Memory B cell (primary cell): ENCODE measurements around the gene HOXD11.

Experiments
- ATAC-seq: fragments of 150-1000 bp; cut with Tn5 transposase; 2 replicates; pipeline ENCODE4 v1.10.0; 2021; ENCODE audit warnings: low read depth, mild to moderate bottlenecking, moderate library complexity
- DNase-seq, 2 donors: peaks; one replicate each; pipeline ENCODE4 v3.0.0; 2022; ENCODE audit warnings: low spot score in 2 of 2
- H3K27ac Mint-ChIP-seq: one replicate; pipeline ENCODE4 v1.8.0; 2022; ENCODE audit warnings: mild to moderate bottlenecking, moderate library complexity, mixed read lengths
- H3K27me3 Mint-ChIP-seq: one replicate; pipeline ENCODE4 v1.8.0; 2022; ENCODE audit warnings: mixed read lengths
- H3K36me3 Mint-ChIP-seq: one replicate; pipeline ENCODE4 v1.8.0; 2022; ENCODE audit warnings: mild to moderate bottlenecking, mixed read lengths
- H3K4me1 Mint-ChIP-seq: one replicate; pipeline ENCODE4 v1.8.0; 2022; ENCODE audit warnings: mixed read lengths
- H3K4me3 Mint-ChIP-seq: one replicate; pipeline ENCODE4 v1.8.0; 2022; ENCODE audit warnings: mild to moderate bottlenecking, moderate library complexity, mixed read lengths
- H3K9me3 Mint-ChIP-seq: one replicate; pipeline ENCODE4 v1.8.0; 2022; ENCODE audit warnings: mixed read lengths

Gene HOXD11

DNA sequence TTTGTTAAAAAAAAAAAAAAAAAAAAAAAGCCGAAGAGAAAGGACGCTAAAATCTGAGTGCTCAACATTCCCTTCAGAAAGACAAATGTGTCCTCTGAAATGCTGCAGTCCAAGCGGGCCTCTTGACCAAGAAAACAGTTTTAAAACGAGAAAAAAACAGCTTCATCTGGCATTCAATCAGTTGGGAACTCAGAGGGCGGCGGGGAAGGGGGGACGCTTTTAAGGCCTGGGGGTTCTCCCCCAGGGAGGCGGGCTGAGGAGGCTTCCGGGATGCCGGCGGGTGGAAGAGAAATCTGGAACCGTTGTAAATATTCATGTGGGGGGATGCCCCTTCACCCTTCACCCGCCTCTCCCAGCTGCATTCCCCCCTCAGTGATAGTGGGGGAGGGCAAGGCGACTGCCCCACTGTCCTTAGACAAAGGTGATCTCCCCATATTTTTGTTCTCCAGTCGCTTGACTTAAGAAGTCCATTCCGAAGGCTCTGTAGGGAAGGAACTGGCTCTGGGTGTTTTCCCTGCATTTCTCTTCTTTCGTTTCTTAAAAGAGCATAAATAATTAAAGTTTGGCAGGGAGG is 3.3 kb upstream of the HOXD11 start:
- H3K4me1 Mint-ChIP-seq: peaks cover 8% of the 10 kb centered on the region
- H3K4me3 Mint-ChIP-seq: no peak overlapping the region
- peaks cover 4% of the 10 kb centered on the region for H3K36me3 Mint-ChIP-seq
- peaks cover 4% of the 10 kb centered on the region for H3K9me3 Mint-ChIP-seq
- H3K27me3 Mint-ChIP-seq: peaks cover 25% of the 10 kb centered on the region
- no peak overlapping the region for H3K27ac Mint-ChIP-seq
- no peak for DNase-seq
- no peak for ATAC-seq

- H3K4me3 Mint-ChIP-seq: no peak overlapping the region
- DNase-seq (no peak), ATAC-seq (no peak)
- H3K9me3 Mint-ChIP-seq: peaks cover 5% of the 10 kb centered on the region
- H3K27ac Mint-ChIP-seq: no peak overlapping the region
- peaks cover 4% of the 10 kb centered on the region for H3K36me3 Mint-ChIP-seq
- peaks cover 26% of the 10 kb centered on the region for H3K27me3 Mint-ChIP-seq
- peaks cover 8% of the 10 kb centered on the region for H3K4me1 Mint-ChIP-seq
Measured at GRCh38 chr2:176104316-176105077, 2.6 kb upstream of the HOXD11 start.

- ATAC-seq (no peak), DNase-seq (no peak)
- Mint-ChIP-seq H3K4me3 (no peak overlapping the region), H3K4me1 (peaks cover 8% of the 10 kb centered on the region), H3K27ac (no peak overlapping the region), H3K36me3 (peaks cover 4% of the 10 kb centered on the region), H3K9me3 (peaks cover 5% of the 10 kb centered on the region), H3K27me3 (peaks cover 29% of the 10 kb centered on the region)
Measured at GRCh38 chr2:176105078-176105729, 1.9 kb upstream of the HOXD11 start.

DNA sequence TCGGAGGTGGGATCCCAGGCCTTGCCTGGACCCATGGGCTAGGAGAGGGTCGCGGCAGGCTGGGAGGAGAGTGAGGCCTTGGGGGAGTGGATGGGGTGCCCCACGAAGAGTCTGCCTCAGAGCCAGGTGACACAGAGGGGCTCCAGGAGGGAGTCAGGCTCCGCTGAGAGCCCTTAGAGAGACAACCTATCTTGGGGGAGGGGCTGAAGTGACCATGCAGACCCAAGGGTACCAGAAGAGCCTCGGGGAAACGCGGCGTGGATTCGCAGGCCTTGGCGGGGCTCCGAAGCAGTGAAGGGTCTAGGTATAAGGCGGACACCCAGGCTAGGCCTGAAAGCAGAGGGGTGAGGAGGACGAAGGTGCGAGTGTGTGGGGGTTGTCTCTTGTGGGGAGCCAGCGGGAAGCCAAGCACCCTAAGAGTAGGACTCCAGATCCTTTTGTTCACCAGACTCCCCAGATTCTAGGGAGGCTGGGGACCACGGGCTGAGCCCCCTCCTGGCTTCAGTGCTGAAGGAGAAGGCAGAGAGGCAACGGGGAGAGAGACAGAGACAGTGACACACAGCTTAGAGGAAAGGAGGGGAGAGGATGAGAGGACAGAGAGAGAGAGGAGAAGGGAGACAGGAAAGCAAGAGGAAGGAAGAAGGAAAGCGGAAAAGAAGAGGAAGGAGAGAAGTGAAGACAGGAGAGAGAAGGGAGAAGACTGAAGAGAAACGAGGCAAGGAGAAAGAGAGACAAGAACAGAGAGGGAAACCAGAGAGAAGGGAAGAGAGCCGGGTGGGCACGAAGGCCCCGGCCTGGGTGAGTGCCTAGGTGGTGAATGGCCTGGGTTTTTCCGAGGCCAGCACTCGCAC is 1.1 kb upstream of the HOXD11 start:
- no peak for DNase-seq
- Mint-ChIP-seq H3K4me3 (peak overlapping the region; percentile 14), H3K27ac (no peak overlapping the region), H3K36me3 (peaks cover 4% of the 10 kb centered on the region), H3K9me3 (peaks cover 5% of the 10 kb centered on the region), H3K4me1 (peaks cover 8% of the 10 kb centered on the region), H3K27me3 (peaks cover 29% of the 10 kb centered on the region)
- ATAC-seq: no peak

- no peak for DNase-seq
- H3K4me1 Mint-ChIP-seq: peaks cover 11% of the 10 kb centered on the region
- H3K36me3 Mint-ChIP-seq: peaks cover 4% of the 10 kb centered on the region
- peaks cover 5% of the 10 kb centered on the region for H3K9me3 Mint-ChIP-seq
- H3K27me3 Mint-ChIP-seq: peaks cover 27% of the 10 kb centered on the region
- no peak overlapping the region for H3K27ac Mint-ChIP-seq
- no peak overlapping the region for H3K4me3 Mint-ChIP-seq
- ATAC-seq: no peak
Measured at GRCh38 chr2:176107731-176108181, 676 bp downstream of the HOXD11 start.

GRCh38 chr2:176109192-176109901 is 2.3 kb downstream of the HOXD11 start:
- Mint-ChIP-seq H3K27ac (peak overlapping the region; percentile 65), H3K4me1 (peaks cover 11% of the 10 kb centered on the region), H3K27me3 (peaks cover 27% of the 10 kb centered on the region), H3K9me3 (peaks cover 5% of the 10 kb centered on the region), H3K36me3 (peaks cover 4% of the 10 kb centered on the region), H3K4me3 (no peak overlapping the region)
- ATAC-seq (no peak), DNase-seq (no peak)

- DNase-seq: no peak
- peaks cover 10% of the 10 kb centered on the region for H3K4me1 Mint-ChIP-seq
- peaks cover 25% of the 10 kb centered on the region for H3K27me3 Mint-ChIP-seq
- H3K9me3 Mint-ChIP-seq: peaks cover 5% of the 10 kb centered on the region
- ATAC-seq: no peak
- H3K36me3 Mint-ChIP-seq: peaks cover 4% of the 10 kb centered on the region
- no peak overlapping the region for H3K4me3 Mint-ChIP-seq
- H3K27ac Mint-ChIP-seq: no peak overlapping the region
Measured at GRCh38 chr2:176109946-176110345, 2.9 kb downstream of the HOXD11 start.

- Mint-ChIP-seq H3K9me3 (peaks cover 5% of the 10 kb centered on the region), H3K27me3 (peaks cover 19% of the 10 kb centered on the region), H3K36me3 (peaks cover 4% of the 10 kb centered on the region), H3K27ac (no peak overlapping the region), H3K4me3 (no peak overlapping the region), H3K4me1 (peaks cover 6% of the 10 kb centered on the region)
- DNase-seq (no peak), ATAC-seq (no peak)
Measured at GRCh38 chr2:176110415-176111308, 3.6 kb downstream of the HOXD11 start.

DNA sequence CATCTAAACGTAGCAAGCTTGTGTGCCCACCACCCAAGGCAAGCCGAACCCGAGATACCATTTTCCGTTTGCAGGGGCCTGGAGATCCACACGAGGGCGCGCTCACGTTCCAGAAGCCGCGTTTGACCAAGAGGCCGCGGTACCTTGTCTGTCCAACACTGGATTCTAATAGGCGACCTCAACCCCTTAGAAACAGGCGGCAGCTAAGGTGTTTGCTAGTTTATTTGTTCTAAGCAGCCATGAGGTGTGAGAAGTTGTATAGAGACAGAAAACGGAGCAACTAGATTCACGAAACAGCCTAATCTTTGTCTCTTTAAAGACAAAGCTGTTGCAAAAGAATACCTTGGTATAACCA is 4.2 kb downstream of the HOXD11 start:
- Mint-ChIP-seq H3K4me1 (peaks cover 3% of the 10 kb centered on the region), H3K9me3 (peaks cover 2% of the 10 kb centered on the region), H3K27ac (no peak overlapping the region), H3K36me3 (peaks cover 1% of the 10 kb centered on the region), H3K4me3 (no peak overlapping the region), H3K27me3 (peaks cover 17% of the 10 kb centered on the region)
- ATAC-seq (no peak), DNase-seq (no peak)

GRCh38 chr2:176111846-176112374 is 4.8 kb downstream of the HOXD11 start:
- DNase-seq (no peak), ATAC-seq (no peak)
- peaks cover 2% of the 10 kb centered on the region for H3K4me1 Mint-ChIP-seq
- no peak overlapping the region for H3K27ac Mint-ChIP-seq
- peaks cover 1% of the 10 kb centered on the region for H3K9me3 Mint-ChIP-seq
- peaks cover 21% of the 10 kb centered on the region for H3K27me3 Mint-ChIP-seq
- no peaks in the 10 kb centered on the region for H3K36me3 Mint-ChIP-seq
- no peak overlapping the region for H3K4me3 Mint-ChIP-seq

- Mint-ChIP-seq H3K4me3 (no peak overlapping the region), H3K27me3 (peaks cover 24% of the 10 kb centered on the region), H3K4me1 (peaks cover 2% of the 10 kb centered on the region), H3K36me3 (no peaks in the 10 kb centered on the region), H3K27ac (no peak overlapping the region), H3K9me3 (peaks cover 1% of the 10 kb centered on the region)
- DNase-seq: no peak
- no peak for ATAC-seq
Measured at GRCh38 chr2:176112375-176113302, 5.6 kb downstream of the HOXD11 start.
